H9 (cell line): ENCODE measurements around the gene FGF11. TPM values are rescaled to one million over a fixed set of nuclear protein-coding genes. Genes with fewer than 3 reads are reported as not detected.
"Not testable (repeated sequence)": the region's sequence is repeated elsewhere in the genome, so short reads cannot be mapped to it uniquely, and the experiment has no call there.

Experiments
- DNase-seq: peaks from one replicate; pipeline ENCODE4 v3.0.0-alpha.2; 2017
- H2AFZ ChIP-seq: one replicate; pipeline ENCODE4 v1.6.1; 2013; ENCODE audit warnings: mild to moderate bottlenecking, low read length, control low read depth, moderate library complexity
- H2AK5ac ChIP-seq: 2 replicates; pipeline ENCODE4 v1.6.1; 2013; ENCODE audit warnings: low read length, control low read depth, mixed read lengths; ENCODE audit not compliant: insufficient read length
- H2BK120ac ChIP-seq: one replicate; pipeline ENCODE4 v1.6.1; 2013; ENCODE audit warnings: low read depth, mild to moderate bottlenecking, low read length, control low read depth, inconsistent platforms; ENCODE audit not compliant: poor library complexity, severe bottlenecking
- H2BK12ac ChIP-seq: 2 replicates; pipeline ENCODE4 v1.6.1; 2013; ENCODE audit warnings: low read length, control low read depth, mixed read lengths, low read depth; ENCODE audit not compliant: insufficient read length
- H2BK15ac ChIP-seq: 2 replicates; pipeline ENCODE4 v1.6.1; 2013; ENCODE audit warnings: low read depth, low read length, control low read depth
- H2BK20ac ChIP-seq: one replicate; pipeline ENCODE4 v1.6.1; 2013; ENCODE audit warnings: low read depth, mild to moderate bottlenecking, low read length, control low read depth, inconsistent platforms; ENCODE audit not compliant: poor library complexity, severe bottlenecking
- H2BK5ac ChIP-seq: 2 replicates; pipeline ENCODE4 v1.6.1; 2013; ENCODE audit warnings: low read length, control low read depth, mixed read lengths; ENCODE audit not compliant: insufficient read length
- H3K14ac ChIP-seq: 2 replicates; pipeline ENCODE4 v1.6.1; 2013; ENCODE audit warnings: low read length, control low read depth; ENCODE audit not compliant: insufficient read depth
- H3K18ac ChIP-seq: 2 replicates; pipeline ENCODE4 v1.6.1; 2013; ENCODE audit warnings: low read depth, mild to moderate bottlenecking, mixed read lengths, low read length, control low read depth; ENCODE audit not compliant: insufficient read length
- H3K23ac ChIP-seq: 2 replicates; pipeline ENCODE4 v1.6.1; 2013; ENCODE audit warnings: low read length, control low read depth, mixed read lengths, low read depth; ENCODE audit not compliant: insufficient read length
- H3K23me2 ChIP-seq: 2 replicates; pipeline ENCODE4 v1.6.1; 2013; ENCODE audit warnings: low read depth, mild to moderate bottlenecking, mixed read lengths, low read length, control low read depth; ENCODE audit not compliant: insufficient read length, poor library complexity, severe bottlenecking
- H3K27ac ChIP-seq: 2 replicates; pipeline ENCODE4 v1.5.1; 2013; ENCODE audit warnings: low read length, control low read depth, mixed read lengths, low read depth; ENCODE audit not compliant: insufficient read length
- H3K27me3 ChIP-seq: 2 replicates; pipeline ENCODE4 v1.6.1; 2013; ENCODE audit warnings: low read length, control low read depth, inconsistent platforms; ENCODE audit not compliant: insufficient read depth
- H3K4ac ChIP-seq: 2 replicates; pipeline ENCODE4 v1.6.1; 2013; ENCODE audit warnings: low read depth, mild to moderate bottlenecking, control low read depth, inconsistent platforms, low read length, moderate library complexity
- H3K4me1 ChIP-seq: 2 replicates; pipeline ENCODE4 v1.6.1; 2013; ENCODE audit warnings: low read length, control low read depth, inconsistent platforms; ENCODE audit not compliant: insufficient read depth
- H3K4me2 ChIP-seq: 2 replicates; pipeline ENCODE4 v1.6.1; 2013; ENCODE audit warnings: low read length, control low read depth, mixed read lengths; ENCODE audit not compliant: insufficient read length, insufficient read depth
- H3K56ac ChIP-seq: 2 replicates; pipeline ENCODE4 v1.6.1; 2013; ENCODE audit warnings: low read depth, mild to moderate bottlenecking, mixed read lengths, low read length, control low read depth; ENCODE audit not compliant: insufficient read length
- H3K79me1 ChIP-seq: 2 replicates; pipeline ENCODE4 v1.6.1; 2013; ENCODE audit warnings: low read depth, mild to moderate bottlenecking, moderate library complexity, low read length, control low read depth, inconsistent platforms; ENCODE audit not compliant: insufficient read depth, poor library complexity, severe bottlenecking
- H3K79me2 ChIP-seq: 2 replicates; pipeline ENCODE4 v1.6.1; 2013; ENCODE audit warnings: low read length, control low read depth, inconsistent platforms; ENCODE audit not compliant: insufficient read depth
- H3K9ac ChIP-seq: 2 replicates; pipeline ENCODE4 v1.6.1; 2013; ENCODE audit warnings: low read length, control low read depth, mixed read lengths; ENCODE audit not compliant: insufficient read length; ENCODE audit errors: extremely low read depth
- H3K9me3 ChIP-seq: one replicate; pipeline ENCODE4 v1.6.1; 2013; ENCODE audit warnings: low read depth, low read length, inconsistent platforms; ENCODE audit not compliant: control insufficient read depth
- H3T11ph ChIP-seq: one replicate; pipeline ENCODE4 v1.6.1; 2013; ENCODE audit warnings: mild to moderate bottlenecking, low read length, control low read depth, inconsistent platforms
- H4K20me1 ChIP-seq: one replicate; pipeline ENCODE4 v1.6.1; 2013; ENCODE audit not compliant: control insufficient read depth, insufficient read length, insufficient read depth
- H4K5ac ChIP-seq: 2 replicates; pipeline ENCODE4 v1.6.1; 2013; ENCODE audit warnings: low read depth, mild to moderate bottlenecking, mixed read lengths, low read length, control low read depth; ENCODE audit not compliant: insufficient read length
- H4K8ac ChIP-seq: replicated peaks from 2 replicates; pipeline ENCODE4 v1.6.1; 2013; ENCODE audit warnings: low read length, control low read depth, mixed read lengths, low read depth; ENCODE audit not compliant: insufficient read length
- H4K91ac ChIP-seq: 2 replicates; pipeline ENCODE4 v1.6.1; 2013; ENCODE audit warnings: low read depth, mild to moderate bottlenecking, moderate library complexity, mixed read lengths, low read length, control low read depth; ENCODE audit not compliant: insufficient read length
- H3K27ac Mint-ChIP-seq, 3 experiments: 2 replicates in 2 of 3; 3 replicates in 1 of 3; pipeline ENCODE4 v1.8.0; 2020 to 2021; ENCODE audit warnings: mixed read lengths in 3 of 3, mild to moderate bottlenecking in 1 of 3, moderate library complexity in 1 of 3
- H3K27me3 Mint-ChIP-seq: 2 replicates; pipeline ENCODE4 v1.8.0; 2021; ENCODE audit warnings: low read depth, mild to moderate bottlenecking, moderate library complexity, mixed read lengths
- H3K36me3 Mint-ChIP-seq, 3 experiments: 2 replicates in 2 of 3; 3 replicates in 1 of 3; pipeline ENCODE4 v1.8.0; 2020 to 2021; ENCODE audit warnings: low read depth in 3 of 3, mixed read lengths in 3 of 3; ENCODE audit not compliant: insufficient read depth in 1 of 3
- H3K4me1 Mint-ChIP-seq, 2 experiments: 2 replicates each; pipeline ENCODE4 v1.8.0; 2020; ENCODE audit warnings: mixed read lengths in 2 of 2
- H3K4me3 Mint-ChIP-seq, 2 experiments: 2 replicates in 1 of 2; 3 replicates in 1 of 2; pipeline ENCODE4 v1.8.0; 2020 to 2021; ENCODE audit warnings: mild to moderate bottlenecking in 2 of 2, mixed read lengths in 2 of 2, moderate library complexity in 1 of 2
- H3K9me3 Mint-ChIP-seq, 2 experiments: 2 replicates in 1 of 2; 3 replicates in 1 of 2; pipeline ENCODE4 v1.8.0; 2020; ENCODE audit warnings: mild to moderate bottlenecking in 2 of 2, mixed read lengths in 2 of 2, moderate library complexity in 1 of 2
- CTCF ChIP-seq: fragments of 200-600 bp; sonication (generic); conservative IDR thresholded peaks from 3 replicates; pipeline ENCODE4 v1.8.0; 2021; ENCODE audit warnings: antibody characterized with exemption, mild to moderate bottlenecking
- WGBS: extraction: QIAGEN DNeasy Blood & Tissue Kit; methylation state at CpG from one replicate; pipeline ENCODE4 v1.1.7; 2013; ENCODE audit warnings: missing lambda C conversion rate, low lambda C conversion rate, mixed read lengths; ENCODE audit not compliant: insufficient read length; ENCODE audit errors: extremely low coverage; 5-methylcytosine and 5-hydroxymethylcytosine counted together
- total RNA-seq: library from RNA; stranded (reverse); gene quantifications from 2 replicates; pipeline ENCODE4 v1.2.1, GENCODE V29; 2021

The FGF11 gene
- total RNA-seq, 1 experiment from 2014 or later = 15.2 TPM

- Histone ChIP-seq H4K5ac (no peak overlapping the region), H3K27ac (no peak overlapping the region), H3K9ac (no peak overlapping the region), H2BK12ac (no peak overlapping the region), H3K18ac (no peak overlapping the region), H3K23me2 (no peaks in the 10 kb centered on the region), H4K8ac (no peak overlapping the region), H4K20me1 (no peaks in the 10 kb centered on the region), H2AK5ac (no peak overlapping the region), H3K4ac (no peak overlapping the region), H3K4me1 (peaks cover 3% of the 10 kb centered on the region; the same call in 1 of the 2 replicates), H3K79me1 (peaks cover 3% of the 10 kb centered on the region), H3K56ac (no peak overlapping the region), H3K23ac (no peak overlapping the region), H3K4me2 (no peak overlapping the region), H3K79me2 (0 out of 2 replicates have a peak, but pooled peaks cover 3% of the 10 kb centered on the region), H2BK5ac (no peak overlapping the region), H3T11ph (no peak overlapping the region), H3K9me3 (no peaks in the 10 kb centered on the region), H2BK120ac (no peak overlapping the region), H2BK20ac (no peak overlapping the region), H3K27me3 (no peaks in the 10 kb centered on the region), H2AFZ (no peak overlapping the region), H3K14ac (no peak overlapping the region), H2BK15ac (no peak overlapping the region), H4K91ac (no peak overlapping the region)
- no peak for DNase-seq
- no peak overlapping the region for H3K4me3 Mint-ChIP-seq
- WGBS = no CpG with 5 or more reads among the region's 2 CpGs
- no peaks in the 10 kb centered on the region for H3K27me3 Mint-ChIP-seq
- TF ChIP-seq CTCF = no peak
- H3K9me3 Mint-ChIP-seq = no peaks in the 10 kb centered on the region
- peaks cover 4 to 8% of the 10 kb centered on the region in 2 experiments; a peak in 3 of 4 replicates for H3K4me1 Mint-ChIP-seq
- H3K36me3 Mint-ChIP-seq = peaks cover 0 to 5% (median 0%) of the 10 kb centered on the region in 3 experiments; a peak in 3 of 7 replicates
- H3K27ac Mint-ChIP-seq = no peak overlapping the region; a peak in 1 of 7 replicates
Measured at GRCh38 chr17:7471729-7472128, 32.4 kb downstream of the FGF11 start.

GRCh38 chr17:7474767-7475166, 35.5 kb downstream of the FGF11 start:
- H3K4me1 Mint-ChIP-seq = peaks cover 22 to 26% of the 10 kb centered on the region in 2 experiments
- not testable (repeated sequence) for H3K36me3 Mint-ChIP-seq, H3K4me1 ChIP-seq, H2BK5ac ChIP-seq, H3K23ac ChIP-seq, H2BK15ac ChIP-seq, H3T11ph ChIP-seq, H2BK20ac ChIP-seq, H3K27ac Mint-ChIP-seq, H3K4me3 Mint-ChIP-seq, H3K79me1 ChIP-seq, H4K8ac ChIP-seq, H3K79me2 ChIP-seq, H3K27me3 ChIP-seq, H3K4ac ChIP-seq, H2AFZ ChIP-seq, H4K5ac ChIP-seq, H3K23me2 ChIP-seq, H4K91ac ChIP-seq, H2BK120ac ChIP-seq, H4K20me1 ChIP-seq, H2AK5ac ChIP-seq, H3K9ac ChIP-seq, H3K4me2 ChIP-seq, H3K9me3 Mint-ChIP-seq, DNase-seq, H3K27me3 Mint-ChIP-seq, H2BK12ac ChIP-seq, H3K27ac ChIP-seq, H3K9me3 ChIP-seq, H3K14ac ChIP-seq, H3K56ac ChIP-seq, H3K18ac ChIP-seq
- WGBS = no CpG with 5 or more reads among the region's 8 CpGs
